Testis (tissue), 3 donors: ENCODE results near the gene TNPO2. TPM values are rescaled to one million over a fixed set of nuclear protein-coding genes. Genes with fewer than 3 reads are reported as not detected.

Source experiments
- DNase-seq: peaks from one replicate; pipeline ENCODE4 v3.0.0-alpha.2; 2019
- H3K27ac ChIP-seq, 2 donors: fragments of 200-600 bp; sonication (generic); one replicate each; pipeline ENCODE4 v1.5.1; 2019
- H3K27me3 ChIP-seq: fragments of 200-600 bp; sonication (generic); one replicate; pipeline ENCODE4 v1.5.1; 2019
- H3K36me3 ChIP-seq: fragments of 200-600 bp; sonication (generic); one replicate; pipeline ENCODE4 v1.5.1; 2017; ENCODE audit warnings: low read depth; ENCODE audit errors: missing control alignments
- H3K4me1 ChIP-seq: fragments of 200-600 bp; sonication (generic); one replicate; pipeline ENCODE4 v1.5.1; 2019
- H3K4me3 ChIP-seq, 2 donors: fragments of 200-600 bp; sonication (generic); one replicate each; pipeline ENCODE4 v1.5.1; 2017 to 2019
- H3K9me3 ChIP-seq: fragments of 200-600 bp; sonication (generic); one replicate; pipeline ENCODE4 v1.5.1; 2017
- CTCF ChIP-seq, 3 experiments: fragments of 450-650 bp in 2 of 3; fragments of 200-600 bp in 1 of 3; sonication (generic) in 1 of 3; IDR thresholded peaks; one replicate each; pipeline ENCODE4 v1.5.1; 2016 to 2019; ENCODE audit warnings: antibody characterized with exemption in 3 of 3, mild to moderate bottlenecking in 2 of 3, moderate library complexity in 1 of 3
- POLR2A ChIP-seq: fragments of 450-650 bp; IDR thresholded peaks from one replicate; pipeline ENCODE4 v1.6.1; 2017; ENCODE audit warnings: antibody characterized with exemption, mild to moderate bottlenecking, moderate library complexity
- WGBS, 2 donors: methylation state at CpG; one replicate each; pipeline ENCODE4 v1.1.5; 2018; 5-methylcytosine and 5-hydroxymethylcytosine counted together
- intact Hi-C: fragments of 100-400 bp; cut with DNase I; formaldehyde crosslinking; loops from one replicate; pipeline ENCODE4 v1.15.1; 2023; ENCODE audit warnings: low total_unique reads
- polyA plus RNA-seq: library from polyadenylated mRNA; stranded (reverse); fragments of 350-450 nt; fragmentation: Illumina TruSeq; extraction: RNeasy Lipid Tissue Mini Kit (QIAGEN cat#74804); gene quantifications from one replicate; pipeline ENCODE4 v1.2.3, GENCODE V29; 2014; ENCODE audit warnings: low read depth, low replicate concordance; ENCODE audit not compliant: insufficient read depth
- total RNA-seq, 2 donors: library from RNA; depleted of rRNA; stranded (reverse); fragments of >200 nt; gene quantifications; one replicate each; pipeline ENCODE4 v1.2.3, GENCODE V29; 2016

TNPO2 gene
- total and polyA plus RNA-seq, 3 donors from 2014 or later = 103 to 129 (median 110) TPM

- Histone ChIP-seq H3K36me3 (no peaks in the 10 kb centered on the region), H3K4me3 (peak overlapping the region; percentile 90 to 91), H3K4me1 (peaks cover 22% of the 10 kb centered on the region), H3K27me3 (no peaks in the 10 kb centered on the region), H3K9me3 (no peaks in the 10 kb centered on the region), H3K27ac (peak overlapping the region; percentile 85 to 89)
- 2 to 7% methylated on average over 10 to 15 of the region's 15 CpGs for WGBS, 2 donors
- no peak for TF ChIP-seq POLR2A
- TF ChIP-seq CTCF (IDR thresholded peaks at IDR 0.05) = no peak
- peak; percentile 36 for DNase-seq
- intact Hi-C loops = loop anchor here (10.0 kb wide), 1 partner anchor 61 kb away; the partner anchor contains the start of gene JUNB
These were observed 9.9 kb upstream of the TNPO2 start for GRCh38 chr19:12733369-12734214.

GRCh38 chr19:12731337-12731736 lies 7.6 kb upstream of the TNPO2 start:
- H3K4me1 ChIP-seq = peaks cover 16% of the 10 kb centered on the region
- H3K27me3 ChIP-seq = no peaks in the 10 kb centered on the region
- H3K4me3 ChIP-seq = no peak overlapping the region
- 90 to 93% methylated on average over 21 to 24 of the region's 24 CpGs for WGBS, 2 donors
- no peak for DNase-seq
- no peaks in the 10 kb centered on the region for H3K36me3 ChIP-seq
- H3K27ac ChIP-seq = no peak overlapping the region
- H3K9me3 ChIP-seq = no peaks in the 10 kb centered on the region
- intact Hi-C loops = loop anchor here (10.0 kb wide), 1 partner anchor 63 kb away; the partner anchor contains the start of gene JUNB
- TF ChIP-seq POLR2A (no peak), CTCF (IDR thresholded peaks at IDR 0.05) (no peak)

GRCh38 chr19:12730064-12730463 lies 6.3 kb upstream of the TNPO2 start:
- intact Hi-C loops = loop anchor here (10.0 kb wide), 1 partner anchor 65 kb away; the partner anchor contains the start of gene JUNB
- no peak for TF ChIP-seq CTCF (IDR thresholded peaks at IDR 0.05)
- TF ChIP-seq POLR2A = no peak
- Histone ChIP-seq H3K9me3 (no peaks in the 10 kb centered on the region), H3K27me3 (no peaks in the 10 kb centered on the region), H3K4me3 (no peak overlapping the region), H3K4me1 (peaks cover 16% of the 10 kb centered on the region), H3K36me3 (no peaks in the 10 kb centered on the region), H3K27ac (no peak overlapping the region)
- no peak for DNase-seq
- WGBS, 2 donors = 71 to 72% methylated on average over 3 of the region's 3 CpGs

- TF ChIP-seq CTCF (IDR thresholded peaks at IDR 0.05) (no peak), POLR2A (no peak)
- intact Hi-C loops = no loop called here
- Histone ChIP-seq H3K4me3 (no peak overlapping the region), H3K27ac (no peak overlapping the region), H3K9me3 (no peaks in the 10 kb centered on the region), H3K36me3 (no peaks in the 10 kb centered on the region), H3K4me1 (peaks cover 23% of the 10 kb centered on the region), H3K27me3 (no peaks in the 10 kb centered on the region)
- DNase-seq = no peak
- WGBS, 2 donors = 85 to 94% methylated on average over 8 to 9 of the region's 9 CpGs
These were observed 4.2 kb upstream of the TNPO2 start for GRCh38 chr19:12727745-12728433.
